BJ (cell line): Measurements from ENCODE around the gene MON1A. TPM values are rescaled to one million over a fixed set of nuclear protein-coding genes. Genes with fewer than 3 reads are reported as not detected.

Source experiments
- CTCF ChIA-PET: fragments of 350-600 bp; formaldehyde crosslinking; extraction: SDS; loops from one replicate; lab custom pipeline; 2021; ENCODE audit warnings: antibody characterized with exemption, inconsistent platforms; lab: Yijun Ruan, JAX
- POLR2A ChIA-PET: fragments of 300-600 bp; sonication (Branson Sonifier 250); formaldehyde crosslinking; extraction: SDS; loops from one replicate; lab custom pipeline; 2021; ENCODE audit warnings: antibody characterized with exemption; lab: Charles Lee
- DNase-seq: peaks from one replicate; pipeline ENCODE4 v3.0.0-alpha.2; 2011; ENCODE audit warnings: low read depth
- H3K27me3 ChIP-seq: 2 replicates; pipeline ENCODE4 v1.6.0; 2011; ENCODE audit warnings: low read length; ENCODE audit not compliant: control insufficient read depth, insufficient read depth
- H3K36me3 ChIP-seq: 2 replicates; pipeline ENCODE4 v1.5.1; 2011; ENCODE audit warnings: low read length; ENCODE audit not compliant: control insufficient read depth, insufficient read depth
- H3K4me3 ChIP-seq: 2 replicates; pipeline ENCODE4 v1.5.1; 2011; ENCODE audit warnings: low read depth, mild to moderate bottlenecking, control low read depth, low read length
- polyA plus RNA-seq: library from polyadenylated mRNA; depleted of rRNA; stranded (reverse); fragments of >200 nt; gene quantifications from 2 replicates; pipeline ENCODE4 v1.2.3, GENCODE V29; 2011
- TF ChIP-seq, protein P1 (sequence below): IDR thresholded peaks from 2 replicates; pipeline ENCODE4 v1.5.1; 2011; ENCODE audit warnings: low read depth, mild to moderate bottlenecking, control low read depth, inconsistent platforms, low read length, moderate library complexity; ENCODE audit not compliant: insufficient read depth

MON1A gene
- polyA plus RNA-seq, 1 experiment, result 14.1 TPM

DNA sequence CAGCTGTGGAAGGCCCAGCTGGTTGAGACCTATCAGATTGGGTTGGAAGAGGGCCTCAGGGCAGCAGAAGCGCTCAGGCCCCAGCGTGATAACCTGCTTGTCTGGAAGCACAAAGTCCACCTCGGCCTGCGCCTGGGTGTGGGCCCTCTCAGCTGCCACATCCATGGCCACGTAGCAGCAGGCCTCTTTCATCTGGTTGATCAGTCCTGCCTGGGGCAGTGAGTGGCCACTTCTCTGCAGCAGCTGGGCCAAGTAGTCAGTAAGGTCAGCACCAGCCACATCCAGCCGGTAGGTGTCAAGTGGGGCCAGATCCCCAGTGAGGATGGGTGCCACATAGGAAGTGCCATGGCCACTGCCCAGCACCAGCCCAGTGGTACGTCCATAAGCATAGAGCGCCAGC is 56.0 kb downstream of the MON1A start:
- ChIA-PET POLR2A (no interaction called here), CTCF (interaction anchor here (1.4 kb wide), 1 partner anchor 8 kb away, joined by 4 read pairs; no protein-coding TSS in a partner anchor)
- peaks cover 20% of the 10 kb centered on the region for H3K27me3 ChIP-seq
- TF ChIP-seq, protein P1, sequence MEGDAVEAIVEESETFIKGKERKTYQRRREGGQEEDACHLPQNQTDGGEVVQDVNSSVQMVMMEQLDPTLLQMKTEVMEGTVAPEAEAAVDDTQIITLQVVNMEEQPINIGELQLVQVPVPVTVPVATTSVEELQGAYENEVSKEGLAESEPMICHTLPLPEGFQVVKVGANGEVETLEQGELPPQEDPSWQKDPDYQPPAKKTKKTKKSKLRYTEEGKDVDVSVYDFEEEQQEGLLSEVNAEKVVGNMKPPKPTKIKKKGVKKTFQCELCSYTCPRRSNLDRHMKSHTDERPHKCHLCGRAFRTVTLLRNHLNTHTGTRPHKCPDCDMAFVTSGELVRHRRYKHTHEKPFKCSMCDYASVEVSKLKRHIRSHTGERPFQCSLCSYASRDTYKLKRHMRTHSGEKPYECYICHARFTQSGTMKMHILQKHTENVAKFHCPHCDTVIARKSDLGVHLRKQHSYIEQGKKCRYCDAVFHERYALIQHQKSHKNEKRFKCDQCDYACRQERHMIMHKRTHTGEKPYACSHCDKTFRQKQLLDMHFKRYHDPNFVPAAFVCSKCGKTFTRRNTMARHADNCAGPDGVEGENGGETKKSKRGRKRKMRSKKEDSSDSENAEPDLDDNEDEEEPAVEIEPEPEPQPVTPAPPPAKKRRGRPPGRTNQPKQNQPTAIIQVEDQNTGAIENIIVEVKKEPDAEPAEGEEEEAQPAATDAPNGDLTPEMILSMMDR, result no peak
- DNase-seq, result no peak
- H3K4me3 ChIP-seq, result no peak overlapping the region
- H3K36me3 ChIP-seq, result no peaks in the 10 kb centered on the region

DNA sequence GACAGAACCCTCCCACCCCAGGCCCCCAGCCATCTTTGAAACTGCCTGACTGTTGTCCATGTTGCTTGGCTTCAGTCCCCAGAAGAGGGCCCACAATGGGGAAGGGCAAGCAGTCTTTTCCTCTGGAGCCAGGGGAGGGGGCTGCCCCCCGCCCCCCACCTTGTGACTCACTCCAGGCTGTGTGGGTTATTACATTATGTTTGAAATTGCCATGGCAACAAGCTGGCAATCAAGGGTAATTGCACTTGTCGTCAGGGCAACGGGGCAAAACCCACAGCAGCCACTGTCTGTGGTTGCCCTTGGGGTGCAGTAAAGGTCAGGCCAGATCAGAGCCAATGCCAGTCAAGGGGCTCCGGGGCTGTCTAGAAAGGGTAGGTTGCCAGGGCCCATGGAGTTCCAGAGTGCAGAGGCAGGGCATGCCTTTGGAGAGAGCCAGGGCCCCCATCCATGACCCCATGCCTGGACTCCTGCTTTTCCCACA is 56.8 kb downstream of the MON1A start:
- no peak overlapping the region for H3K4me3 ChIP-seq
- POLR2A ChIA-PET, result no interaction called here
- H3K27me3 ChIP-seq, result peaks cover 28% of the 10 kb centered on the region
- CTCF ChIA-PET, result interaction anchor here (1.4 kb wide), 1 partner anchor 9 kb away, joined by 4 read pairs; no protein-coding TSS in a partner anchor
- H3K36me3 ChIP-seq, result no peaks in the 10 kb centered on the region
- TF ChIP-seq, protein P1, result no peak
- DNase-seq, result no peak

DNA sequence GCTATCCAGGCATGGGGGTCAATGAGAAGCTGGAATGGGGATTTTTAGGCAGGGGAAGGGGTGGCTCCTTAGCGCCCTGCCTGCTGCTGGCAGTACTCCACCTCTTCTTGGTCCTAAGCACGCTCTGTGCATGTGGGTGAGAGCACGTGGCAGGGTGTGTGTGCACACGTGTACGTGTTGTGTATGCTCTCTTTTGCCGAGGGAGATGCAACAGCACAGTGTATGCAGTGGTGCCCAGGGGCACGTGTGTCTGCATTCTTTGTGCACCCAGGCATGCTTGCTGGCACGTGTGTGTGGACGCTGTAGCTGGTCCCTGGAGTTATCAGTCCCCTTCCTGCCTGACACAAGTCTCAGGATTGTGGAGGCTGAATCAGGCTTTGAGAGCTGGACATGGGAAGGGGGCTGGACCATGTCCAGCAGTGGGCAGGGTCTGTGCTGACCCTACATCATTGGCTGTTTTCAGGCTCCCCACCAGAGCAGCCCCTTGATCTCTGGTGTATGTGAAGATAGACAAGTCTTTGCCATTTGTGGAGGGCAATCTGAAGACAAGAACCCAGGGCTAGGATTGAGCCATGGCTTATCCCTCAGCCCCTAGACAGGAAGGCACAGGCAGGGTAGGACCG is 58.0 kb downstream of the MON1A start:
- TF ChIP-seq, protein P1, result no peak
- Histone ChIP-seq H3K27me3 (peaks cover 30% of the 10 kb centered on the region), H3K4me3 (no peak overlapping the region), H3K36me3 (no peaks in the 10 kb centered on the region)
- POLR2A ChIA-PET, result no interaction called here
- no peak for DNase-seq
- CTCF ChIA-PET, result interaction anchor here (1.7 kb wide), 1 partner anchor 8 kb away, joined by 3 read pairs; no protein-coding TSS in a partner anchor

DNA sequence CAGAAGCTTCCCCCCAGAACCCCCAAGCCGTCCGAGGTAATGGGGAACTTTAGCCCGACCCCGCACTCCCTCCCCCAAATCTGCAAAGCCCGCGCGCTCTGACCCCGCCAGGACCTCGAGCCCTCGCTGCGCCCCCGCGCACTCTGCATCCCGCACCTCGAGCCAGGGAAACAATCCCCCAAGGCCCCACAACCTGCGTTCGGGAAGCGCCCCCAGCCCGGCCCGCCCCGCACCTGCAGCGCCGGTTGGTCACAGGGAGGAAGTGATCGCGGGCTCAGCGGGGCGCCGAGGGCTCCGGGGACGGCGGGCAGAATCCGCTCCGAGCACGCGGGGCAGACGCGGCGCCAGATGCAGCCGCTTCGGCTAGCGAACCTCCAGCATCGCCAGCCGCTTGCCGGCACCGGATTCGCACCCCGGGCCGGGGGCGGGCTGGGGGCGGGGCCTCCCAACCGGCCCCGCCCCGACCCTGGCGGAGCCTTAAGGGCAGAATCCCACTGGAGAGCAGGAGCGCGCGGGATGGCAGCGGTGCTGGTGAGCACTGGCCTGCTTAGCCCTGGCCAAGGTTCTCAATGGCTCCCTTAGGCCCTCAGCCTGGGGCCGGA is 60.0 kb downstream of the MON1A start, which contains the start of gene CAMKV:
Gene CAMKV (minus strand): TSS at position 382 of the 602 bp plus-strand sequence. CDS start 7,518 bp downstream, outside the sequence.
- H3K4me3 ChIP-seq, result peak within 1 kb of the TSS; percentile 3; the same call in 1 of the 2 replicates
- POLR2A ChIA-PET, result no interaction called here
- TF ChIP-seq, protein P1, result no peak
- H3K27me3 ChIP-seq, result peaks cover 39% of the 10 kb centered on the region
- no peak for DNase-seq
- no peaks in the 10 kb centered on the region for H3K36me3 ChIP-seq
- CTCF ChIA-PET, result interaction anchor here (1.2 kb wide), 1 partner anchor 29 kb away, joined by 5 read pairs; no protein-coding TSS in a partner anchor

DNA sequence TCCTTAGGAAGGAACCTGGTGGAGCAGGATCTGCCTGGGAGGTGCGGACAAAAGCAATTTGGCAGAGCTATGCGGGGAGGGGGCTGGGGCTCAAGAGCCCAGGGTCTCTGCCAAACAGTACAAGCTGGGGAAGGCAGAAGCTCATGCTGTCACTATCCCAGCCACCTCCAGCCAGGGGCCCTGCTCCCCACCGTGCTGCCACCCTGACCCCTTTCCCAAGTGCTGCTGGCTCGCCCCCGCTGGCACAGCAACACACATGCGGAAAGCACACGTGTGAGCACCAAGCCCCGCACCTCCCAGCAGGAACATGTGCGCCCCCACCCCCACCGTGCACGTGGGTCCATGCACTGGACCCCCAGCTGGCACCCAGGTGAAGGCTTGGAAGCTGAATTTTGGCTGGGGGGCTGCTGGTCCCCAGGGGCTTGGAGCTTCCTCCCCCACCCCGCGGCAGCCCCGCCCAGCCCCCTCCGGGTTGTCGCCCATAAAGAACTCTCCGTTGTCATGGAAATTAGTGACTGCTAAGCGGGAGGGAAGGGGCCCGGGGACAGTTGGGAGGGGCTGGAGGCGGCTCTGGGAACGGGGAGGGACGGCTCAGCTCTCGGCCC is 60.6 kb downstream of the MON1A start:
- no peak for DNase-seq
- Histone ChIP-seq H3K4me3 (no peak overlapping the region), H3K36me3 (no peaks in the 10 kb centered on the region), H3K27me3 (peaks cover 38% of the 10 kb centered on the region)
- TF ChIP-seq, protein P1, result no peak
- POLR2A ChIA-PET, result no interaction called here
- CTCF ChIA-PET, result no interaction called here
